Lower leg skin (tissue), 3 donors: ENCODE results near the gene JMY.

Source experiments
- CTCF ChIP-seq, 3 donors: fragments of 450-650 bp; IDR thresholded peaks; one replicate each; pipeline ENCODE4 v1.5.1; 2016; ENCODE audit warnings: antibody characterized with exemption in 3 of 3, mild to moderate bottlenecking in 3 of 3, moderate library complexity in 2 of 3
- POLR2A ChIP-seq, 2 donors: fragments of 450-650 bp; IDR thresholded peaks; one replicate each; pipeline ENCODE4 v1.6.1; 2016 to 2017; ENCODE audit warnings: antibody characterized with exemption in 2 of 2, mild to moderate bottlenecking in 1 of 2, moderate library complexity in 1 of 2

GRCh38 chr5:79329453-79329852 lies 93.5 kb downstream of the JMY start:
- no peak for TF ChIP-seq CTCF (IDR thresholded peaks at IDR 0.05)
- no peak for TF ChIP-seq POLR2A (IDR thresholded peaks at IDR 0.05)
